ENCODE measurements around the gene ELAC2. TPM values are rescaled to one million over a fixed set of nuclear protein-coding genes. Genes with fewer than 3 reads are reported as not detected.

Gene ELAC2
- total RNA-seq, 2 donors from 2014 or later: 42.9 to 59.7 TPM

- intact Hi-C loops (cut with DNase I): no loop called here
- TF ChIP-seq, protein P1, sequence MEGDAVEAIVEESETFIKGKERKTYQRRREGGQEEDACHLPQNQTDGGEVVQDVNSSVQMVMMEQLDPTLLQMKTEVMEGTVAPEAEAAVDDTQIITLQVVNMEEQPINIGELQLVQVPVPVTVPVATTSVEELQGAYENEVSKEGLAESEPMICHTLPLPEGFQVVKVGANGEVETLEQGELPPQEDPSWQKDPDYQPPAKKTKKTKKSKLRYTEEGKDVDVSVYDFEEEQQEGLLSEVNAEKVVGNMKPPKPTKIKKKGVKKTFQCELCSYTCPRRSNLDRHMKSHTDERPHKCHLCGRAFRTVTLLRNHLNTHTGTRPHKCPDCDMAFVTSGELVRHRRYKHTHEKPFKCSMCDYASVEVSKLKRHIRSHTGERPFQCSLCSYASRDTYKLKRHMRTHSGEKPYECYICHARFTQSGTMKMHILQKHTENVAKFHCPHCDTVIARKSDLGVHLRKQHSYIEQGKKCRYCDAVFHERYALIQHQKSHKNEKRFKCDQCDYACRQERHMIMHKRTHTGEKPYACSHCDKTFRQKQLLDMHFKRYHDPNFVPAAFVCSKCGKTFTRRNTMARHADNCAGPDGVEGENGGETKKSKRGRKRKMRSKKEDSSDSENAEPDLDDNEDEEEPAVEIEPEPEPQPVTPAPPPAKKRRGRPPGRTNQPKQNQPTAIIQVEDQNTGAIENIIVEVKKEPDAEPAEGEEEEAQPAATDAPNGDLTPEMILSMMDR (IDR thresholded peaks at IDR 0.05): no peak
- Histone ChIP-seq H3K27me3 (no peaks in the 10 kb centered on the region), H3K9ac (ENCODE audit: low read depth in 2 of 2, low read length in 2 of 2) (no peak overlapping the region), H3K4me3 (no peak overlapping the region), H3K27ac (no peak overlapping the region), H3K9me3 (no peaks in the 10 kb centered on the region), H3K4me1 (no peaks in the 10 kb centered on the region), H3K36me3 (peaks cover 15% of the 10 kb centered on the region)
- no peak for DNase-seq
Measured at GRCh38 chr17:12990926-12991325, 26.9 kb downstream of the ELAC2 start.

DNA sequence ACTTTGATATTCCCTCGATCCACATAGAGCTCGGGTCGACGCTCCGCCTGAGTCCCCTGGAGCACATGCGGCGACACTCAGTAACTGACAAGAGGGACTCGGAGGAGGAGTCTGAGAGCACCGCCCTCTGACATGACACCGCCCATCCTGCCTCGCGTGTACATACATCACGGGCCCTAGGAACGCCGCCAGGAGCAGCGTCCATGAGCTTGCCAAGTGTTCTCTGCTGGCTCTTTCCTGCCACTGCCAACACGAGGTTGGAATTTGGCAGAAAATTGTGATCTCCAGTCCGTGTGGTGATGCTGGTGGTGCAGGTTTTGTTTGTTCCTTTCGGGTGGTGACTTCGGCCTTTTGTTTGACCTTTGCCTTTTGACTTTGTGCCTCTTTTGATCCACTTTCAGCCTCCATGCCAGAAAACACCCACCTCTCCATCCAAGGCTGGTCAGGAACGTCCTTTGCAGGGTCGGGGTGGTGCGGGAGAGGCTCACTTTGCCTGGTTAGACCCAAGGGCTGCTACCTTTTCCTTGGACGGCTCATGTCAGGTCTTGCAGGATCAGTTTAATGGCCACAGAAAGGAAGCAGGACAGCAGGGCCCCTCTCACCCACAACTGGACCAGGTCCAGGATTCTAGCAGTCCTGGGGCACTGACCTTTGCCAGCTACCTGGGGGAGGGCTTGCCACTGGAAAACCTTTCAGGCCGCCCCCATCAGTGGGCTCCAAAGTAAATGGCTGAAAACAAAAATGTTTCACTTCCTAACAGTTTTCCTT lies 27.6 kb downstream of the ELAC2 start:
- no peak overlapping the region for H3K4me3 ChIP-seq
- TF ChIP-seq, protein P1 (IDR thresholded peaks at IDR 0.05): no peak
- H3K9ac ChIP-seq (ENCODE audit: low read depth in 2 of 2, low read length in 2 of 2): no peak overlapping the region
- H3K36me3 ChIP-seq: peaks cover 8% of the 10 kb centered on the region
- intact Hi-C loops (cut with DNase I): no loop called here
- no peaks in the 10 kb centered on the region for H3K4me1 ChIP-seq
- H3K9me3 ChIP-seq: no peaks in the 10 kb centered on the region
- no peak overlapping the region for H3K27ac ChIP-seq
- no peak for DNase-seq
- no peaks in the 10 kb centered on the region for H3K27me3 ChIP-seq

- no peaks in the 10 kb centered on the region for H3K9me3 ChIP-seq
- H3K36me3 ChIP-seq: no peaks in the 10 kb centered on the region
- H3K4me1 ChIP-seq: no peaks in the 10 kb centered on the region
- DNase-seq: no peak
- no peak overlapping the region for H3K4me3 ChIP-seq
- intact Hi-C loops (cut with DNase I): no loop called here
- H3K27ac ChIP-seq: no peak overlapping the region
- H3K27me3 ChIP-seq: no peaks in the 10 kb centered on the region
- H3K9ac ChIP-seq (ENCODE audit: low read depth in 2 of 2, low read length in 2 of 2): no peak overlapping the region
- TF ChIP-seq, protein P1 (IDR thresholded peaks at IDR 0.05): no peak
Measured at GRCh38 chr17:12987120-12987519, 30.7 kb downstream of the ELAC2 start.

- Histone ChIP-seq H3K9ac (ENCODE audit: low read depth in 2 of 2, low read length in 2 of 2) (no peak overlapping the region), H3K9me3 (no peaks in the 10 kb centered on the region), H3K27ac (no peak overlapping the region), H3K36me3 (no peaks in the 10 kb centered on the region), H3K4me1 (no peaks in the 10 kb centered on the region), H3K27me3 (no peaks in the 10 kb centered on the region), H3K4me3 (no peak overlapping the region)
- no peak for DNase-seq
- intact Hi-C loops (cut with DNase I): no loop called here
- TF ChIP-seq, protein P1 (IDR thresholded peaks at IDR 0.05): no peak
Measured at GRCh38 chr17:12985431-12986293, 32.2 kb downstream of the ELAC2 start.

GRCh38 chr17:12983991-12984884 lies 33.6 kb downstream of the ELAC2 start:
- TF ChIP-seq, protein P1 (IDR thresholded peaks at IDR 0.05): no peak
- peak; percentile 46 for DNase-seq
- intact Hi-C loops (cut with DNase I): no loop called here

More at GRCh38 chr17:12983991-12984884, 33.6 kb downstream of the ELAC2 start:
- H3K9me3 ChIP-seq: no peaks in the 10 kb centered on the region
- peak overlapping the region; percentile 43 for H3K27ac ChIP-seq
- peak overlapping the region; percentile 12 to 19 for H3K9ac ChIP-seq (ENCODE audit: low read depth in 2 of 2, low read length in 2 of 2)
- no peaks in the 10 kb centered on the region for H3K36me3 ChIP-seq
- H3K4me1 ChIP-seq: no peaks in the 10 kb centered on the region
- no peaks in the 10 kb centered on the region for H3K27me3 ChIP-seq
- no peak overlapping the region for H3K4me3 ChIP-seq

Data from colonic mucosa (tissue), 4 donors.